ENCODE results near the gene RIPOR1.

DNA sequence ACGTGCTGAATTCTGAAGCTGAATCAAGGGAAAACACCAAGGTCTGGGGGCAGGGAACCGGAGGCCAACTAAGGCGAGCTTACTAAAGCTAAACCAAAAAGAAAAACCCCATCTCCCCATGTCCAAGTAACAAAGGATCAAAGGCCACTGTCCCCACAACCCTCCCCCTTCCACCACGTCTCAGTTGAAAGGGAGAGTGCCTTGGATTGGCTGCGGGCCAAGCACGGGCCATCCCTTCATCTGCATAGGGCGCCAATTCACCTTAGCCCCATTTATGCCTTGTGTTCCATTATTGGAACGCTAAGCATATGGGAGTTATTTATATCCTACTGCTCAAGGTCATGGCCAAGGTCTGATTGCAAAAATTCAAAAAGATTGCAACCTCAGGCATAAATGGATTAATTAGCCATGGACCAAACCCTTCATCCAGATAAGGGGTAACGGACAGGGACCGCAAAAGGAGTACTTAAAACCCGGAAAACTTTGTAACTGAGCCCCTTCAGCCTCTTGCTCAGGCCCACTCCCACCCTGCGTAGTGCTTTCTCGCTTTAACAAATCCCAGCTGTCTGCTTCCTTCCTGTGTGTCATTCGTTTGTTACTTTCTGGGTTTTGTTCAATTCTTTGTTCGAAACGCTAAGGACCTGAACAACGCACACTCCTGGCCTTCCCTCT lies 46.9 kb upstream of the RIPOR1 start:
- TF ChIP-seq, protein P1, sequence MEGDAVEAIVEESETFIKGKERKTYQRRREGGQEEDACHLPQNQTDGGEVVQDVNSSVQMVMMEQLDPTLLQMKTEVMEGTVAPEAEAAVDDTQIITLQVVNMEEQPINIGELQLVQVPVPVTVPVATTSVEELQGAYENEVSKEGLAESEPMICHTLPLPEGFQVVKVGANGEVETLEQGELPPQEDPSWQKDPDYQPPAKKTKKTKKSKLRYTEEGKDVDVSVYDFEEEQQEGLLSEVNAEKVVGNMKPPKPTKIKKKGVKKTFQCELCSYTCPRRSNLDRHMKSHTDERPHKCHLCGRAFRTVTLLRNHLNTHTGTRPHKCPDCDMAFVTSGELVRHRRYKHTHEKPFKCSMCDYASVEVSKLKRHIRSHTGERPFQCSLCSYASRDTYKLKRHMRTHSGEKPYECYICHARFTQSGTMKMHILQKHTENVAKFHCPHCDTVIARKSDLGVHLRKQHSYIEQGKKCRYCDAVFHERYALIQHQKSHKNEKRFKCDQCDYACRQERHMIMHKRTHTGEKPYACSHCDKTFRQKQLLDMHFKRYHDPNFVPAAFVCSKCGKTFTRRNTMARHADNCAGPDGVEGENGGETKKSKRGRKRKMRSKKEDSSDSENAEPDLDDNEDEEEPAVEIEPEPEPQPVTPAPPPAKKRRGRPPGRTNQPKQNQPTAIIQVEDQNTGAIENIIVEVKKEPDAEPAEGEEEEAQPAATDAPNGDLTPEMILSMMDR (IDR thresholded peaks at IDR 0.05; ENCODE audit: insufficient read depth, low read length) = no peak
- TF ChIP-seq POLR2AphosphoS5 (IDR thresholded peaks at IDR 0.05; ENCODE audit: low read depth) (no peak), GABPA (IDR thresholded peaks at IDR 0.05; ENCODE audit: low read depth) (no peak)
- TF ChIP-seq, protein P2, sequence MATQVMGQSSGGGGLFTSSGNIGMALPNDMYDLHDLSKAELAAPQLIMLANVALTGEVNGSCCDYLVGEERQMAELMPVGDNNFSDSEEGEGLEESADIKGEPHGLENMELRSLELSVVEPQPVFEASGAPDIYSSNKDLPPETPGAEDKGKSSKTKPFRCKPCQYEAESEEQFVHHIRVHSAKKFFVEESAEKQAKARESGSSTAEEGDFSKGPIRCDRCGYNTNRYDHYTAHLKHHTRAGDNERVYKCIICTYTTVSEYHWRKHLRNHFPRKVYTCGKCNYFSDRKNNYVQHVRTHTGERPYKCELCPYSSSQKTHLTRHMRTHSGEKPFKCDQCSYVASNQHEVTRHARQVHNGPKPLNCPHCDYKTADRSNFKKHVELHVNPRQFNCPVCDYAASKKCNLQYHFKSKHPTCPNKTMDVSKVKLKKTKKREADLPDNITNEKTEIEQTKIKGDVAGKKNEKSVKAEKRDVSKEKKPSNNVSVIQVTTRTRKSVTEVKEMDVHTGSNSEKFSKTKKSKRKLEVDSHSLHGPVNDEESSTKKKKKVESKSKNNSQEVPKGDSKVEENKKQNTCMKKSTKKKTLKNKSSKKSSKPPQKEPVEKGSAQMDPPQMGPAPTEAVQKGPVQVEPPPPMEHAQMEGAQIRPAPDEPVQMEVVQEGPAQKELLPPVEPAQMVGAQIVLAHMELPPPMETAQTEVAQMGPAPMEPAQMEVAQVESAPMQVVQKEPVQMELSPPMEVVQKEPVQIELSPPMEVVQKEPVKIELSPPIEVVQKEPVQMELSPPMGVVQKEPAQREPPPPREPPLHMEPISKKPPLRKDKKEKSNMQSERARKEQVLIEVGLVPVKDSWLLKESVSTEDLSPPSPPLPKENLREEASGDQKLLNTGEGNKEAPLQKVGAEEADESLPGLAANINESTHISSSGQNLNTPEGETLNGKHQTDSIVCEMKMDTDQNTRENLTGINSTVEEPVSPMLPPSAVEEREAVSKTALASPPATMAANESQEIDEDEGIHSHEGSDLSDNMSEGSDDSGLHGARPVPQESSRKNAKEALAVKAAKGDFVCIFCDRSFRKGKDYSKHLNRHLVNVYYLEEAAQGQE (IDR thresholded peaks at IDR 0.05; ENCODE audit: insufficient replicate concordance, low read depth) = no peak
